SK-N-SH treated with all-trans-retinoic acid at 6 μM for 48 hours (cell line): ENCODE measurements around the gene DDX24.

Source experiments
- ATAC-seq: fragments of 200-7000 bp; cut with Tn5 transposase; 3 replicates; pipeline ENCODE4 v1.9.1; 2020; ENCODE audit warnings: mild to moderate bottlenecking, moderate library complexity
- BACH2 ChIP-seq: fragments of 250-450 bp; sonication (Bioruptor Pico); IDR thresholded peaks from 2 replicates; pipeline ENCODE4 v1.9.0; 2021; ENCODE audit warnings: mild to moderate bottlenecking, borderline replicate concordance
- CSDC2 ChIP-seq: fragments of 250-450 bp; sonication (Bioruptor Pico); IDR thresholded peaks from 2 replicates; pipeline ENCODE4 v1.5.0; 2020; ENCODE audit warnings: mild to moderate bottlenecking, moderate library complexity
- ESRRG ChIP-seq: fragments of 250-450 bp; sonication (Bioruptor Pico); IDR thresholded peaks from 2 replicates; pipeline ENCODE4 v1.6.1; 2021; ENCODE audit warnings: mild to moderate bottlenecking
- GLIS3 ChIP-seq: fragments of 250-450 bp; sonication (Bioruptor Pico); IDR thresholded peaks from 2 replicates; pipeline ENCODE4 v1.5.0; 2020; ENCODE audit warnings: mild to moderate bottlenecking, moderate library complexity
- ISL1 ChIP-seq: fragments of 250-450 bp; sonication (Bioruptor Pico); IDR thresholded peaks from 2 replicates; pipeline ENCODE4 v2.1.2; 2022; ENCODE audit warnings: mild to moderate bottlenecking, moderate library complexity
- OSR1 ChIP-seq: fragments of 250-450 bp; sonication (Bioruptor Pico); IDR thresholded peaks from 2 replicates; pipeline ENCODE4 v1.8.0; 2022; ENCODE audit warnings: moderate library complexity, mild to moderate bottlenecking, inconsistent platforms
- PPARA ChIP-seq: fragments of 250-450 bp; sonication (Bioruptor Pico); IDR thresholded peaks from 2 replicates; pipeline ENCODE4 v1.5.0; 2020; ENCODE audit warnings: mild to moderate bottlenecking, borderline replicate concordance
- RARB ChIP-seq: fragments of 250-450 bp; sonication (Bioruptor Pico); IDR thresholded peaks from 2 replicates; pipeline ENCODE4 v1.8.0; 2021; ENCODE audit warnings: mild to moderate bottlenecking, moderate library complexity
- TCF4 ChIP-seq: fragments of 250-450 bp; sonication (Bioruptor Pico); IDR thresholded peaks from 2 replicates; pipeline ENCODE4 v1.8.0; 2021; ENCODE audit warnings: mild to moderate bottlenecking, moderate library complexity, borderline replicate concordance
- TOX ChIP-seq: fragments of 250-450 bp; sonication (Bioruptor Pico); IDR thresholded peaks from 2 replicates; pipeline ENCODE4 v1.8.0; 2021; ENCODE audit warnings: mild to moderate bottlenecking, moderate library complexity, borderline replicate concordance
- ZFP3 ChIP-seq: fragments of 250-450 bp; sonication (Bioruptor Pico); IDR thresholded peaks from 2 replicates; pipeline ENCODE4 v1.5.0; 2020; ENCODE audit warnings: mild to moderate bottlenecking, moderate library complexity
- ZFP30 ChIP-seq: fragments of 450-650 bp; formaldehyde crosslinking; IDR thresholded peaks from 2 replicates; pipeline ENCODE4 v1.5.0; 2022; ENCODE audit warnings: mild to moderate bottlenecking, moderate library complexity
- ZNF565 ChIP-seq: fragments of 450-650 bp; formaldehyde crosslinking; conservative IDR thresholded peaks from 2 replicates; pipeline ENCODE4 v1.5.0; 2020; ENCODE audit warnings: low read depth, mild to moderate bottlenecking, moderate library complexity
- ZNF70 ChIP-seq: fragments of 450-650 bp; formaldehyde crosslinking; IDR thresholded peaks from 2 replicates; pipeline ENCODE4 v1.5.0; 2020; ENCODE audit warnings: mild to moderate bottlenecking, moderate library complexity
- ZNF8 ChIP-seq: fragments of 450-650 bp; formaldehyde crosslinking; IDR thresholded peaks from 2 replicates; pipeline ENCODE4 v1.5.0; 2020; ENCODE audit warnings: mild to moderate bottlenecking, moderate library complexity
- TF ChIP-seq, protein P1 (sequence below): fragments of 250-450 bp; sonication (Bioruptor Pico); IDR thresholded peaks from 2 replicates; pipeline ENCODE4 v1.8.0; 2021; ENCODE audit warnings: low read depth, mild to moderate bottlenecking, moderate library complexity, borderline replicate concordance
- TF ChIP-seq, protein P2 (sequence below): fragments of 250-450 bp; sonication (Bioruptor Pico); IDR thresholded peaks from 2 replicates; pipeline ENCODE4 v1.8.0; 2020; ENCODE audit warnings: mild to moderate bottlenecking, moderate library complexity, borderline replicate concordance
- TF ChIP-seq, protein P3 (sequence below): fragments of 250-450 bp; sonication (Bioruptor Pico); IDR thresholded peaks from 2 replicates; pipeline ENCODE4 v1.5.1; 2021; ENCODE audit warnings: mild to moderate bottlenecking, moderate library complexity
- TF ChIP-seq, protein P4 (sequence below): fragments of 250-450 bp; sonication (Bioruptor Pico); IDR thresholded peaks from 2 replicates; pipeline ENCODE4 v1.5.1; 2020; ENCODE audit warnings: low read depth, mild to moderate bottlenecking, moderate library complexity

Gene DDX24

DNA sequence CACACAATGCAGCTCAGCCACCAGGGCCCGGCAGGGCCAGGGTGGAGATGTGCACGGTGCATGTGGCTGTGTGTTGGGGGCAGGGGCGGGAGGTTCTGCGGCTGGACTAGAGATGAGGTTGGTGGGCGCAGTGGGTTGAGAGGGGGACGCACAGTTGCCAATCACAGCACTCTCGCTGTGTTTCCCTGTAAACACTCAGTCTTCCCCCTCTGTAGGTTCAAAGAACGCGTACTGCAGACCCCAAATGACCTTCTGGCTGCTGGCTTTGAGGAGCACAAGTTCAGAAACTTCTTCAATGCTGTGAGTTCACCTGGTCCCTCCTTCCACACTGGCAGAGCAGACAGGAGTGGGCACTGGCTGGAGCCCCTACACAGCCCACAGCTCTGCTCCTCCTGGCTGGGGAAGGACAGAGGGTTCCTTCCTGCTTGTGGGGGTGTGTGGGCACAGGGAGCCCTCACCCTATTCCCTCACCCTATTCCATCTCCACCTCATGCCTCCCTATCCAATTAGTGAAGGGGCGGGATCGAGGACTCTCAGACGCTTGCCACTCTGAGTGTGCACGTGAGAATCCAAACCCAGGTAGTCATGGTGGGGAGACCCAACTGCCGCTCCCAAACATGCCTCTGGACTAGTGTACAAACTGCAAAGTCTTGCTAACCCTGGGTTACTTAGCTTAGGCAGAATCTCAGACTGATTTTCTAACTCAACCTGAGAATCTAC lies 37.1 kb downstream of the DDX24 start:
- TF ChIP-seq OSR1 (CRISPR knock-in tag) (no peak), ZNF70 (CRISPR knock-in tag) (no peak), TCF4 (no peak), ZFP30 (no peak), ZNF8 (CRISPR knock-in tag) (no peak), BACH2 (CRISPR knock-in tag) (no peak), GLIS3 (no peak), ZFP3 (CRISPR knock-in tag) (no peak), RARB (CRISPR knock-in tag) (no peak), TOX (CRISPR knock-in tag) (no peak), ZNF565 (CRISPR knock-in tag) (no peak)
- TF ChIP-seq, protein P1, sequence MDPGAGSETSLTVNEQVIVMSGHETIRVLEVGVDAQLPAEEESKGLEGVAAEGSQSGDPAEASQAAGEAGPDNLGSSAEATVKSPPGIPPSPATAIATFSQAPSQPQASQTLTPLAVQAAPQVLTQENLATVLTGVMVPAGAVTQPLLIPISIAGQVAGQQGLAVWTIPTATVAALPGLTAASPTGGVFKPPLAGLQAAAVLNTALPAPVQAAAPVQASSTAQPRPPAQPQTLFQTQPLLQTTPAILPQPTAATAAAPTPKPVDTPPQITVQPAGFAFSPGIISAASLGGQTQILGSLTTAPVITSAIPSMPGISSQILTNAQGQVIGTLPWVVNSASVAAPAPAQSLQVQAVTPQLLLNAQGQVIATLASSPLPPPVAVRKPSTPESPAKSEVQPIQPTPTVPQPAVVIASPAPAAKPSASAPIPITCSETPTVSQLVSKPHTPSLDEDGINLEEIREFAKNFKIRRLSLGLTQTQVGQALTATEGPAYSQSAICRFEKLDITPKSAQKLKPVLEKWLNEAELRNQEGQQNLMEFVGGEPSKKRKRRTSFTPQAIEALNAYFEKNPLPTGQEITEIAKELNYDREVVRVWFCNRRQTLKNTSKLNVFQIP, result no peak
- TF ChIP-seq, protein P2, sequence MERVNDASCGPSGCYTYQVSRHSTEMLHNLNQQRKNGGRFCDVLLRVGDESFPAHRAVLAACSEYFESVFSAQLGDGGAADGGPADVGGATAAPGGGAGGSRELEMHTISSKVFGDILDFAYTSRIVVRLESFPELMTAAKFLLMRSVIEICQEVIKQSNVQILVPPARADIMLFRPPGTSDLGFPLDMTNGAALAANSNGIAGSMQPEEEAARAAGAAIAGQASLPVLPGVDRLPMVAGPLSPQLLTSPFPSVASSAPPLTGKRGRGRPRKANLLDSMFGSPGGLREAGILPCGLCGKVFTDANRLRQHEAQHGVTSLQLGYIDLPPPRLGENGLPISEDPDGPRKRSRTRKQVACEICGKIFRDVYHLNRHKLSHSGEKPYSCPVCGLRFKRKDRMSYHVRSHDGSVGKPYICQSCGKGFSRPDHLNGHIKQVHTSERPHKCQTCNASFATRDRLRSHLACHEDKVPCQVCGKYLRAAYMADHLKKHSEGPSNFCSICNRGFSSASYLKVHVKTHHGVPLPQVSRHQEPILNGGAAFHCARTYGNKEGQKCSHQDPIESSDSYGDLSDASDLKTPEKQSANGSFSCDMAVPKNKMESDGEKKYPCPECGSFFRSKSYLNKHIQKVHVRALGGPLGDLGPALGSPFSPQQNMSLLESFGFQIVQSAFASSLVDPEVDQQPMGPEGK (CRISPR knock-in tag), result no peak
- TF ChIP-seq, protein P3, sequence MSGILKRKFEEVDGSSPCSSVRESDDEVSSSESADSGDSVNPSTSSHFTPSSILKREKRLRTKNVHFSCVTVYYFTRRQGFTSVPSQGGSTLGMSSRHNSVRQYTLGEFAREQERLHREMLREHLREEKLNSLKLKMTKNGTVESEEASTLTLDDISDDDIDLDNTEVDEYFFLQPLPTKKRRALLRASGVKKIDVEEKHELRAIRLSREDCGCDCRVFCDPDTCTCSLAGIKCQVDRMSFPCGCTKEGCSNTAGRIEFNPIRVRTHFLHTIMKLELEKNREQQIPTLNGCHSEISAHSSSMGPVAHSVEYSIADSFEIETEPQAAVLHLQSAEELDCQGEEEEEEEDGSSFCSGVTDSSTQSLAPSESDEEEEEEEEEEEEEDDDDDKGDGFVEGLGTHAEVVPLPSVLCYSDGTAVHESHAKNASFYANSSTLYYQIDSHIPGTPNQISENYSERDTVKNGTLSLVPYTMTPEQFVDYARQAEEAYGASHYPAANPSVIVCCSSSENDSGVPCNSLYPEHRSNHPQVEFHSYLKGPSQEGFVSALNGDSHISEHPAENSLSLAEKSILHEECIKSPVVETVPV (CRISPR knock-in tag), result no peak
- TF ChIP-seq, protein P4, sequence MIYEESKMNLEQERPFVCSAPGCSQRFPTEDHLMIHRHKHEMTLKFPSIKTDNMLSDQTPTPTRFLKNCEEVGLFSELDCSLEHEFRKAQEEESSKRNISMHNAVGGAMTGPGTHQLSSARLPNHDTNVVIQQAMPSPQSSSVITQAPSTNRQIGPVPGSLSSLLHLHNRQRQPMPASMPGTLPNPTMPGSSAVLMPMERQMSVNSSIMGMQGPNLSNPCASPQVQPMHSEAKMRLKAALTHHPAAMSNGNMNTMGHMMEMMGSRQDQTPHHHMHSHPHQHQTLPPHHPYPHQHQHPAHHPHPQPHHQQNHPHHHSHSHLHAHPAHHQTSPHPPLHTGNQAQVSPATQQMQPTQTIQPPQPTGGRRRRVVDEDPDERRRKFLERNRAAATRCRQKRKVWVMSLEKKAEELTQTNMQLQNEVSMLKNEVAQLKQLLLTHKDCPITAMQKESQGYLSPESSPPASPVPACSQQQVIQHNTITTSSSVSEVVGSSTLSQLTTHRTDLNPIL, result no peak
- no peak for ATAC-seq

DNA sequence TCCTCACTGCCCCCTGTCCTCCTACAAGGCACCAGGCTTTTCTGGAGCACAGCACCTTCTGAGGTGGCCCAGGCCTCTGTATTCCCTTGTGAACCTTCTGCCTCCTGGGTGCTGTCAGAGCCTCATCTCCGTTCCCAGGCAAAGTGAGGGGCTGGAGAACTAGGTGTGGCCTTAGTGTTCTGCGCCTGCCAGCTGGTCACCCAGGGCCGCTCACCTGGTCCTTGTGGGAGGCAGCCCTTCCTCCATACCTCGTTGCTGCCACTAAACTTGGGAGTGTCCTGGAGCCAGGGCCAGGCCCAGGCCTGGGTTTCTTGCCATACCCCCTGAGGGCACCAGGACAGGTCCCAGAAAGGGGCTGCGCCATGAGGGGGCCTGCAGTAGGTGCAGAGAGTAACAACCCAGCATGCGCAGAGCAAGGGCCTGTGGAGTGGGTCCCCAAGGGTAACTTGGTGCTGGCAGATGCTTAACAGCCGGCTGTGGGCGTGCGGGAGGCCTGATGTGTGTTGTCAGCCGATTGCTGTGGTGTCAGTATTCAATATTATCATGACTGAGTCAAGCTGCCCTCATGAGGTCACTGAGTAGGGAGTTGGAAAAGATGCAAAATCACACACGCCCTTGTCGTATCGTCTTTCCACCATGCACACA lies 37.8 kb downstream of the DDX24 start:
- TF ChIP-seq, protein P1, result no peak
- TF ChIP-seq, protein P4, result no peak
- no peak for ATAC-seq

DNA sequence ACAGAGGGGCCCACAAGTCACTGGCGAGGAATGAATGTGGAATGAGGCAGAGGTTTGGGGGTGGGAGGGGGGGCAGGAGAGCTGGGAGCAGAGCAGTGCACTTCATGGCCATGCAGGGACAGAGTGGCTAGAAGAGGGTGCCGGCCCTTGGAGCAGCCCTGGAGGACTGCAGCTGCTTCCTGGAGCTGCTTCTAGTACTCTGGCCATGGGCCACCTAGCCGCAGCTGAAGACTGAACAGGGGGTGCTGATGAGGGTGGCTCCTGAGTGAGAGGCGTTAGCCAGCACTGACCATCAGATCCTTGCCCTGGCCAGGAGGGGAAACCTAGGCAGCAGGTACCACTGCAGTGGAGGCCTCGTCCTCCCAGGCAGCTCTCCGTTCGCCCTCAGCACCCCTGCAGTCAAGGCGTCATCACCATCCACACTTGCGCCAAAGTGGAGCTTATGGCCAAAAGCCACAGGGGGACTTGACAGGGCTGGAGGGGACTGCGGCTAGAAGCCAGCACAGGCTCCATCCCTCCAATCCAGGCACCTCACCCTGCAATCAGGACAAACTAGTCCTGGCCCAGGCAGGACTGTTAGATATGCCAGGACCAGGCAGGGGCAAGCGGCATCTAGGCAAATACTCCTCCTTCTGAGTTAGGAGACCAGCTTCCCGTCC lies 38.4 kb downstream of the DDX24 start:
- ATAC-seq, result peak; percentile 5; the same call in 2 of the 3 replicates
- TF ChIP-seq, protein P1, result no peak
- TF ChIP-seq RARB (CRISPR knock-in tag) (no peak), TCF4 (no peak), GLIS3 (no peak), CSDC2 (CRISPR knock-in tag) (no peak), ESRRG (no peak), PPARA (CRISPR knock-in tag) (no peak), ZNF70 (CRISPR knock-in tag) (no peak), BACH2 (CRISPR knock-in tag) (no peak), ZNF565 (CRISPR knock-in tag) (no peak), OSR1 (CRISPR knock-in tag) (no peak), ISL1 (CRISPR knock-in tag) (no peak), ZNF8 (CRISPR knock-in tag) (no peak), TOX (CRISPR knock-in tag) (no peak)
- TF ChIP-seq, protein P2 (CRISPR knock-in tag), result no peak
- TF ChIP-seq, protein P4, result no peak
